ENCODE results near the gene RMI2.
A peak's percentile ranks its signal among the peaks of the same experiment; 100 is the strongest.

The RMI2 gene

GRCh38 chr16:11302977-11303376 lies 42.3 kb upstream of the RMI2 start:
- DNase-seq, result no peak
- Histone ChIP-seq H3K4me1 (ENCODE audit: control insufficient read depth, low read depth, low read length) (no peaks in the 10 kb centered on the region), H3K4ac (ENCODE audit: low read depth, low read length) (no peak overlapping the region), H2AK5ac (ENCODE audit: low read length) (no peak overlapping the region), H3K9ac (ENCODE audit: low read length) (no peak overlapping the region), H3K4me3 (ENCODE audit: low read length) (no peak overlapping the region), H3K27ac (ENCODE audit: low read depth, low read length) (no peak overlapping the region), H3K18ac (ENCODE audit: low read length) (no peak overlapping the region), H3K4me2 (ENCODE audit: low read length) (no peak overlapping the region), H3K36me3 (ENCODE audit: control insufficient read depth, insufficient read depth, low read length) (no peaks in the 10 kb centered on the region), H3K27me3 (ENCODE audit: insufficient read depth, low read length, poor library complexity) (no peaks in the 10 kb centered on the region), H2BK120ac (ENCODE audit: low read depth, low read length) (no peak overlapping the region), H2BK15ac (replicated peaks; ENCODE audit: low read depth) (no peak overlapping the region), H3K79me1 (ENCODE audit: low read length) (no peaks in the 10 kb centered on the region), H2BK5ac (ENCODE audit: low read length) (no peak overlapping the region), H3K23ac (ENCODE audit: low read length) (no peak overlapping the region), H3K79me2 (ENCODE audit: control insufficient read depth, insufficient read depth, low read length) (no peaks in the 10 kb centered on the region), H3K56ac (ENCODE audit: low read length) (no peak overlapping the region), H4K8ac (ENCODE audit: low read depth, low read length) (no peak overlapping the region), H4K5ac (ENCODE audit: low read length) (no peak overlapping the region)
- WGBS (ENCODE audit: extremely low coverage, insufficient coverage, low lambda C conversion rate), result no CpG with 5 or more reads among the region's 4 CpGs

- H2AK5ac ChIP-seq (ENCODE audit: low read length), result no peak overlapping the region
- no peaks in the 10 kb centered on the region for H3K79me1 ChIP-seq (ENCODE audit: low read length)
- peak overlapping the region; percentile 20 for H3K56ac ChIP-seq (ENCODE audit: low read length)
- no peaks in the 10 kb centered on the region for H3K4me1 ChIP-seq (ENCODE audit: control insufficient read depth, low read depth, low read length)
- H3K4me3 ChIP-seq (ENCODE audit: low read length), result no peak overlapping the region
- no peak overlapping the region for H3K27ac ChIP-seq (ENCODE audit: low read depth, low read length)
- no peak overlapping the region for H4K5ac ChIP-seq (ENCODE audit: low read length)
- no peak overlapping the region for H3K18ac ChIP-seq (ENCODE audit: low read length)
- WGBS (ENCODE audit: extremely low coverage, insufficient coverage, low lambda C conversion rate), result no CpG with 5 or more reads among the region's 18 CpGs
- H2BK15ac ChIP-seq (replicated peaks; ENCODE audit: low read depth), result no peak overlapping the region
- no peak overlapping the region for H3K4ac ChIP-seq (ENCODE audit: low read depth, low read length)
- no peaks in the 10 kb centered on the region for H3K36me3 ChIP-seq (ENCODE audit: control insufficient read depth, insufficient read depth, low read length)
- H3K4me2 ChIP-seq (ENCODE audit: low read length), result no peak overlapping the region
- H3K23ac ChIP-seq (ENCODE audit: low read length), result no peak overlapping the region
- H3K27me3 ChIP-seq (ENCODE audit: insufficient read depth, low read length, poor library complexity), result no peaks in the 10 kb centered on the region
- H3K79me2 ChIP-seq (ENCODE audit: control insufficient read depth, insufficient read depth, low read length), result no peaks in the 10 kb centered on the region
- no peak overlapping the region for H2BK120ac ChIP-seq (ENCODE audit: low read depth, low read length)
- DNase-seq, result no peak
- no peak overlapping the region for H2BK5ac ChIP-seq (ENCODE audit: low read length)
- no peak overlapping the region for H3K9ac ChIP-seq (ENCODE audit: low read length)
- H4K8ac ChIP-seq (ENCODE audit: low read depth, low read length), result no peak overlapping the region
Observed at GRCh38 chr16:11303405-11304138, 41.7 kb upstream of the RMI2 start.

DNA sequence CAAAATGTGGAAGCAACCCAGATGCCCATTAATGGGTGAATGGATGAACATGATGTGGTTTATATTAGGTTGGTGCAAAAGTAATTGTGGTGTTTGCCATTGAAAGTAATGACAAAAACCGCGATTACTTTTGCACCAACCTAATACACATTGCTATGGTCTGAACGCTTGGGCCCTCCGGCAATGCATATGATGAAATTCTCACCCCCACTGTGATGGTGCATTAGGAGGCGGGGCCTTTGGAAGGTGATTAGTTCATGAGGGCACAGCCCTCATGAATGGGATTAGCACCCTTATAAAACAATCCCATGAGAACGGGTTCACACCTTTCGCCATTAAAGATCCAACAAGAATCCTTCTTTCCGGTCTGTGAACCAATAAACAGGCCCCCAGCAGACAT lies 38.9 kb upstream of the RMI2 start:
- H3K79me1 ChIP-seq (ENCODE audit: low read length), result no peaks in the 10 kb centered on the region
- peak overlapping the region; percentile 19 for H3K4ac ChIP-seq (ENCODE audit: low read depth, low read length)
- whole genome bisulfite sequencing (ENCODE audit: extremely low coverage, insufficient coverage, low lambda C conversion rate), result no CpG with 5 or more reads among the region's 8 CpGs
- no peak overlapping the region for H3K9ac ChIP-seq (ENCODE audit: low read length)
- H3K23ac ChIP-seq (ENCODE audit: low read length), result no peak overlapping the region
- DNase-seq, result peak; percentile 91
- no peak overlapping the region for H3K4me3 ChIP-seq (ENCODE audit: low read length)
- H3K4me1 ChIP-seq (ENCODE audit: control insufficient read depth, low read depth, low read length), result no peaks in the 10 kb centered on the region
- H4K5ac ChIP-seq (ENCODE audit: low read length), result no peak overlapping the region
- no peak overlapping the region for H3K27ac ChIP-seq (ENCODE audit: low read depth, low read length)
- no peak overlapping the region for H2AK5ac ChIP-seq (ENCODE audit: low read length)
- H3K56ac ChIP-seq (ENCODE audit: low read length), result no peak overlapping the region
- H4K8ac ChIP-seq (ENCODE audit: low read depth, low read length), result no peak overlapping the region
- no peak overlapping the region for H3K4me2 ChIP-seq (ENCODE audit: low read length)
- peak overlapping the region; percentile 21 for H2BK5ac ChIP-seq (ENCODE audit: low read length)
- H3K79me2 ChIP-seq (ENCODE audit: control insufficient read depth, insufficient read depth, low read length), result no peaks in the 10 kb centered on the region
- no peak overlapping the region for H2BK15ac ChIP-seq (replicated peaks; ENCODE audit: low read depth)
- peak overlapping the region; percentile 6 for H3K18ac ChIP-seq (ENCODE audit: low read length)
- H3K27me3 ChIP-seq (ENCODE audit: insufficient read depth, low read length, poor library complexity), result no peaks in the 10 kb centered on the region
- H2BK120ac ChIP-seq (ENCODE audit: low read depth, low read length), result no peak overlapping the region
- H3K36me3 ChIP-seq (ENCODE audit: control insufficient read depth, insufficient read depth, low read length), result no peaks in the 10 kb centered on the region

DNA sequence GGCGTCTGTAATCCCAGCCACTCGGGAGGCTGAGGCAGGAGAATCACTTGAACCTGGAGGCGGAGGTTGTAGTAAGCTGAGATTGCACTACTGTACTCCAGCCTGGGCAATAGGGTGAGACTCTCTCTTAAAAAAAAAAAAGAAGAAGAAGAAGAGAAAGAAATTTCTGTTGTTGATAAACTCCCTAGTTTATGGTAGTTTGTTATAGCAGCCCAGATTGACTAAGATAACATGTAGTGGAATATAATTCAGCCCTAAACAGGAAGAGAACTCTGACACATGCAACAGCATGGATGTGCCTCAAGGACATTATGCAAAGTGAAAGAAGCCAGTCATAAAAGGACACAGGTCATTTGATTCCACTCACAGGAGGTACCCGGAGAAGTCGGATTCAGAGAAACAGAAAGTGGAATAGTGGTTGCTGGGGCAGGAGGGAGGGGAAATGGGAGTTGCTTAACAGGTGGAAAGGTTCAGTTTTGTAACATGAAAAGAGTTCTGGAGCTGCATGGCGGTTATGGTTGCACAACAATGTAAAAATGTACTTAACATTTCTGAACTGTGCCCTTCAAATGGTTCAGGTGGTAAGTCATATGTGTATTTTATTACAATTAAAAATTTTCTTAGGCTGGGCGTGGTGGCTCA lies 38.1 kb upstream of the RMI2 start:
- no CpG with 5 or more reads among the region's 7 CpGs for WGBS (ENCODE audit: extremely low coverage, insufficient coverage, low lambda C conversion rate)
- Histone ChIP-seq H3K79me1 (ENCODE audit: low read length) (no peaks in the 10 kb centered on the region), H4K8ac (ENCODE audit: low read depth, low read length) (no peak overlapping the region), H3K4me3 (ENCODE audit: low read length) (no peak overlapping the region), H3K4me2 (ENCODE audit: low read length) (no peak overlapping the region), H2BK15ac (replicated peaks; ENCODE audit: low read depth) (no peak overlapping the region), H2AK5ac (ENCODE audit: low read length) (no peak overlapping the region), H3K4me1 (ENCODE audit: control insufficient read depth, low read depth, low read length) (no peaks in the 10 kb centered on the region), H3K79me2 (ENCODE audit: control insufficient read depth, insufficient read depth, low read length) (no peaks in the 10 kb centered on the region), H3K36me3 (ENCODE audit: control insufficient read depth, insufficient read depth, low read length) (no peaks in the 10 kb centered on the region), H3K23ac (ENCODE audit: low read length) (no peak overlapping the region), H3K27ac (ENCODE audit: low read depth, low read length) (no peak overlapping the region), H3K27me3 (ENCODE audit: insufficient read depth, low read length, poor library complexity) (no peaks in the 10 kb centered on the region), H3K56ac (ENCODE audit: low read length) (peak overlapping the region; percentile 17), H3K18ac (ENCODE audit: low read length) (no peak overlapping the region), H3K4ac (ENCODE audit: low read depth, low read length) (no peak overlapping the region), H2BK5ac (ENCODE audit: low read length) (no peak overlapping the region), H2BK120ac (ENCODE audit: low read depth, low read length) (no peak overlapping the region), H3K9ac (ENCODE audit: low read length) (no peak overlapping the region), H4K5ac (ENCODE audit: low read length) (no peak overlapping the region)
- no peak for DNase-seq

GRCh38 chr16:11307639-11308492 lies 37.4 kb upstream of the RMI2 start:
- no peak overlapping the region for H3K4ac ChIP-seq (ENCODE audit: low read depth, low read length)
- H3K27ac ChIP-seq (ENCODE audit: low read depth, low read length), result no peak overlapping the region
- no peak overlapping the region for H4K8ac ChIP-seq (ENCODE audit: low read depth, low read length)
- H3K79me1 ChIP-seq (ENCODE audit: low read length), result no peaks in the 10 kb centered on the region
- no peak overlapping the region for H2BK5ac ChIP-seq (ENCODE audit: low read length)
- H3K18ac ChIP-seq (ENCODE audit: low read length), result no peak overlapping the region
- no CpG with 5 or more reads among the region's 21 CpGs for WGBS (ENCODE audit: extremely low coverage, insufficient coverage, low lambda C conversion rate)
- H2BK120ac ChIP-seq (ENCODE audit: low read depth, low read length), result no peak overlapping the region
- H3K4me3 ChIP-seq (ENCODE audit: low read length), result no peak overlapping the region
- no peaks in the 10 kb centered on the region for H3K36me3 ChIP-seq (ENCODE audit: control insufficient read depth, insufficient read depth, low read length)
- H3K4me2 ChIP-seq (ENCODE audit: low read length), result no peak overlapping the region
- H3K9ac ChIP-seq (ENCODE audit: low read length), result no peak overlapping the region
- peak overlapping the region; percentile 62 for H2AK5ac ChIP-seq (ENCODE audit: low read length)
- no peaks in the 10 kb centered on the region for H3K79me2 ChIP-seq (ENCODE audit: control insufficient read depth, insufficient read depth, low read length)
- peaks cover 4% of the 10 kb centered on the region for H3K4me1 ChIP-seq (ENCODE audit: control insufficient read depth, low read depth, low read length)
- peak overlapping the region; percentile 11 for H3K23ac ChIP-seq (ENCODE audit: low read length)
- H4K5ac ChIP-seq (ENCODE audit: low read length), result no peak overlapping the region
- peak overlapping the region; percentile 53 for H3K56ac ChIP-seq (ENCODE audit: low read length)
- H2BK15ac ChIP-seq (replicated peaks; ENCODE audit: low read depth), result no peak overlapping the region
- no peak for DNase-seq
- no peaks in the 10 kb centered on the region for H3K27me3 ChIP-seq (ENCODE audit: insufficient read depth, low read length, poor library complexity)

Measured in mesendoderm (in vitro differentiated cells).